HT-29 (cell line): Measurements from ENCODE around the gene PHACTR3. TPM values are rescaled to one million over a fixed set of nuclear protein-coding genes. Genes with fewer than 3 reads are reported as not detected.
A peak's percentile ranks its signal among the peaks of the same experiment; 100 is the strongest.

ENCODE experiments used
- DNase-seq: peaks from one replicate; pipeline ENCODE4 v3.0.0-alpha.2; 2015; ENCODE audit warnings: low spot score
- total RNA-seq: library from RNA; depleted of rRNA; stranded (reverse); fragments of >200 nt; shearing (Covaris generic); gene quantifications from 2 replicates; pipeline ENCODE4 v1.2.3, GENCODE V29; 2014

Gene PHACTR3
- total RNA-seq, 1 experiment from 2014 or later = 0.18 TPM

GRCh38 chr20:59813948-59814839 lies 209.9 kb downstream of the PHACTR3 start:
- DNase-seq = no peak

GRCh38 chr20:59814840-59815340 lies 210.6 kb downstream of the PHACTR3 start:
- no peak for DNase-seq

- no peak for DNase-seq
Observed at GRCh38 chr20:59816146-59816738, 211.9 kb downstream of the PHACTR3 start.

GRCh38 chr20:59817406-59817805 lies 213.1 kb downstream of the PHACTR3 start:
- no peak for DNase-seq

GRCh38 chr20:59817846-59818615 lies 213.7 kb downstream of the PHACTR3 start:
- no peak for DNase-seq

- DNase-seq = no peak
Observed at GRCh38 chr20:59818911-59819310, 214.6 kb downstream of the PHACTR3 start.

- no peak for DNase-seq
Observed at GRCh38 chr20:59819496-59820203, 215.3 kb downstream of the PHACTR3 start.

- peak; percentile 31 for DNase-seq
Observed at GRCh38 chr20:59820204-59821041, 216.1 kb downstream of the PHACTR3 start.

GRCh38 chr20:59821201-59821600 lies 216.9 kb downstream of the PHACTR3 start:
- DNase-seq = no peak

- no peak for DNase-seq
Observed at GRCh38 chr20:59821788-59822187, 217.4 kb downstream of the PHACTR3 start.

GRCh38 chr20:59822291-59823029 lies 218.1 kb downstream of the PHACTR3 start:
- no peak for DNase-seq

GRCh38 chr20:59823030-59823423 lies 218.7 kb downstream of the PHACTR3 start:
- DNase-seq = no peak

- no peak for DNase-seq
Observed at GRCh38 chr20:59823491-59824259, 219.3 kb downstream of the PHACTR3 start.

- DNase-seq = no peak
Observed at GRCh38 chr20:59824711-59825562, 220.6 kb downstream of the PHACTR3 start.

GRCh38 chr20:59825563-59825920 lies 221.2 kb downstream of the PHACTR3 start:
- no peak for DNase-seq

GRCh38 chr20:59825944-59826759 lies 221.8 kb downstream of the PHACTR3 start:
- DNase-seq = peak; percentile 61
